Sciatic nerve (tissue), 2 donors: Measurements from ENCODE around the gene GOLGA2. TPM values are rescaled to one million over a fixed set of nuclear protein-coding genes. Genes with fewer than 3 reads are reported as not detected.

ENCODE experiments used
- ATAC-seq: fragments of 200-7000 bp; cut with Tn5 transposase; one replicate; pipeline ENCODE4 v1.9.1; 2020; ENCODE audit warnings: mild to moderate bottlenecking, moderate library complexity
- DNase-seq: peaks from one replicate; pipeline ENCODE4 v3.0.0-alpha.2; 2020; ENCODE audit warnings: low spot score
- intact Hi-C: fragments of 100-400 bp; cut with DNase I; formaldehyde crosslinking; loops from one replicate; pipeline ENCODE4 v1.14.2; 2022
- total RNA-seq: library from RNA; stranded (reverse); fragmentation: NEBNext Ultra II Directional; extraction: Animal tissue kit (Norgen Biotek cat#: 25700); gene quantifications from one replicate; pipeline ENCODE4 v1.2.1, GENCODE V29; 2021
- donor health status: DM: no; HTN: no; CAD: no.
- donor health status: DM: no; HTN: no; CAD: no.

GOLGA2 gene, protein sequence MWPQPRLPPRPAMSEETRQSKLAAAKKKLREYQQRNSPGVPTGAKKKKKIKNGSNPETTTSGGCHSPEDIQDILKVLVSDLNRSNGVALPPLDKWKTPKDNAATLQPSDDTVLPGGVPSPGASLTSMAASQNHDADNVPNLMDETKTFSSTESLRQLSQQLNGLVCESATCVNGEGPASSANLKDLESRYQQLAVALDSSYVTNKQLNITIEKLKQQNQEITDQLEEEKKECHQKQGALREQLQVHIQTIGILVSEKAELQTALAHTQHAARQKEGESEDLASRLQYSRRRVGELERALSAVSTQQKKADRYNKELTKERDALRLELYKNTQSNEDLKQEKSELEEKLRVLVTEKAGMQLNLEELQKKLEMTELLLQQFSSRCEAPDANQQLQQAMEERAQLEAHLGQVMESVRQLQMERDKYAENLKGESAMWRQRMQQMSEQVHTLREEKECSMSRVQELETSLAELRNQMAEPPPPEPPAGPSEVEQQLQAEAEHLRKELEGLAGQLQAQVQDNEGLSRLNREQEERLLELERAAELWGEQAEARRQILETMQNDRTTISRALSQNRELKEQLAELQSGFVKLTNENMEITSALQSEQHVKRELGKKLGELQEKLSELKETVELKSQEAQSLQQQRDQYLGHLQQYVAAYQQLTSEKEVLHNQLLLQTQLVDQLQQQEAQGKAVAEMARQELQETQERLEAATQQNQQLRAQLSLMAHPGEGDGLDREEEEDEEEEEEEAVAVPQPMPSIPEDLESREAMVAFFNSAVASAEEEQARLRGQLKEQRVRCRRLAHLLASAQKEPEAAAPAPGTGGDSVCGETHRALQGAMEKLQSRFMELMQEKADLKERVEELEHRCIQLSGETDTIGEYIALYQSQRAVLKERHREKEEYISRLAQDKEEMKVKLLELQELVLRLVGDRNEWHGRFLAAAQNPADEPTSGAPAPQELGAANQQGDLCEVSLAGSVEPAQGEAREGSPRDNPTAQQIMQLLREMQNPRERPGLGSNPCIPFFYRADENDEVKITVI
- total RNA-seq = 119 TPM

DNA sequence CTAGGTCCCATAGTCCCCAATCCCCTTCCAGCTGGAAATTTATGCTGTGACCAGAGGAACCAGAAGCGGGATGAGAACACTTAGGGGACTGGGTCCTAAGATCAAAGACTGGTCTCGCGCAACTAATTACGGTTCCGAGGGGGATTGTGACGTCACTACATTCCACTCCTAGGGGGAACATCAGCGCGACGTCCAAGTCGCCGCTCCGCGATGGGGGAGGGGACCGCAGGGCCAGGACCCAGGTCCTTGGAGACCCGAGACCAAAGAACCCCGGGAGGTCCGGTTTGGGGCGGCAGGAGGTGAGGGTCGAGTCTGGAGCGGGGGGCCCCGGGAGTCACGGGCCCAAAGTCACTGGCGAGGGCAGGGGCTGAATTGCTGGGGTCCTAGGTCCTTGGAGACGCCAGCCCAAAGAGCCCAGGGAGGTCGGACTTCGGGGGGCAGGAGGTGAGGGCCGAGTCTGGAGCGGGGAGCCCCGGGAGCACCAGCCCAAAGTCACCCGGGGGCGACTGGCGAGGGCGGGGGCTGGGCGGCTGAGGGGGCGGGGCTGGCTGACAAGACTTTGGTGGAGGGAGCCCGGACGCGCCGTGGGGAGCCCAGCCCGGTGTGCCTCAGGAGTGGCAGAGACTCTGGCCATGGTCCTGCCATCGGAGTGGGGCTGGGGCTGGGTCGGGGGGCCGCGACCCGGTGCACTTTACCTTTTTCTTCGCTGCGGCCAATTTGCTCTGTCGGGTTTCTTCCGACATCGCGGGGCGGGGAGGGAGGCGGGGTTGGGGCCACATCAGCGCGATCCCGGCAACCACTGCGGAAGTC, at the start of gene GOLGA2:
Gene GOLGA2, minus strand, starts transcription at position 810 of the 810 bp plus-strand sequence. Its CDS starts 31 bp downstream, at position 779.
- DNase-seq (peak; percentile 76), ATAC-seq (peak; percentile 72)
- intact Hi-C loops = no loop called here

DNA sequence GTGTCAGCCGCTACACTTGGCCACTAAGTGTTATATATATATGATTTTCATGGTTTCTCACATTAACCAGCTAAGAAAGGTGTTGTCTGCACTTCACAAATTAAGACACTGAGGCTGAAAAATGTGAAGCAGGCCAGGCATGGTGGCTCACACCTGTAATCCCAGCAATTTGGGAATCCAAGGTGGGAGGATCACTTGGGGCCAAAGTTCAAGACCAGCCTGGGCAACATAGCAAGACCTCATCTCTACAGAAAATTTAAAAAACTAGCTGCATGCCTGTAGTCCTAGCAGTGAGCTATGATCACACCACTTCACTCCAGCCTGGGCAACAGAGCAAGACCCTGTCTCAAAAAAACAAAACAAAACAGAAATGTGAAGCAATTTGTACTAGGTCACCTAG, 48.6 kb upstream of the GOLGA2 start:
- ATAC-seq = no peak
- no peak for DNase-seq
- intact Hi-C loops = no loop called here

DNA sequence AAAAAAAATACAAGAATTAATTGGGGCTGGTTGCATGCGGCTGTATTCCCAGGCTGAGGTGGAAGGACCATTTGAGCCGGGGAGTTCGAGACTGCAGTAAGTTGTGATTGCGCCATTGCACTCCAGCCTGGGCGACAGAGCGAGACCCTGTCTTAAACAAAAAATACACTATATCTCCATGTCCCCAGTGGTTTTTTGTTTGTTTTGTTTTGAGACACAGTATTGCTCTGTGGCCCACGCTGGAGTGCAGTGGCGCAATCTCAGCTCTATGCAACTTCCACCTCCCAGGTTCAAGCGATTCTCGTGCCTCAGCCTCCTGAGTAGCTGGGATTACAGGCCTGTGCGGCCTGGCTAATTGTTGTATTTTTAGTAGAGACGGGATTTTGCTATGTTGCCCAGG, 48.0 kb upstream of the GOLGA2 start:
- no peak for DNase-seq
- intact Hi-C loops = no loop called here
- ATAC-seq = no peak

DNA sequence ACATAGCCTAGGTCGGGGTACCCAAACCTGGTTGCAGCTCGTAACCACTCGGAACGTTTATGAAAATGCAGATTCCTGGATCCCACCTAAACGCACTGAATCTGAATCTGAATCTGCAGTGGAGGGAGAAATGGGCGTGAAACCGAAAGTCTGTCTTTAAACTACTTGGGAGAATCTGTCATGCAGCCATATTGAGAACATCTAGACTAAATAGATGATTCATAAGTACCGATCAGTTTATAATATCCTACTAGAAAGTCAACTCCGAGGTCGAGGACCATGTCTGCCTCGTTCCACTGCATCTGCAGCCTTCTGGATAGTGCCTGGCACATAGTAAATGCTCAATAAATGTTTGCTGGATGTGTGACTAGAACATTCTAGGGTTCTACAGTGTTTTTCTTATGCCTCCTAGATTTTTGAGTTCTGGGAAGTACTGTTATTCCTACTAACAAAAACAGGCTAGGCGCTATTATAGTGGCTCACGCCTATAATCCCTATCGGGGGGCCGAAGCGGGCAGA, 47.5 kb upstream of the GOLGA2 start:
- DNase-seq = no peak
- intact Hi-C loops = no loop called here
- no peak for ATAC-seq

DNA sequence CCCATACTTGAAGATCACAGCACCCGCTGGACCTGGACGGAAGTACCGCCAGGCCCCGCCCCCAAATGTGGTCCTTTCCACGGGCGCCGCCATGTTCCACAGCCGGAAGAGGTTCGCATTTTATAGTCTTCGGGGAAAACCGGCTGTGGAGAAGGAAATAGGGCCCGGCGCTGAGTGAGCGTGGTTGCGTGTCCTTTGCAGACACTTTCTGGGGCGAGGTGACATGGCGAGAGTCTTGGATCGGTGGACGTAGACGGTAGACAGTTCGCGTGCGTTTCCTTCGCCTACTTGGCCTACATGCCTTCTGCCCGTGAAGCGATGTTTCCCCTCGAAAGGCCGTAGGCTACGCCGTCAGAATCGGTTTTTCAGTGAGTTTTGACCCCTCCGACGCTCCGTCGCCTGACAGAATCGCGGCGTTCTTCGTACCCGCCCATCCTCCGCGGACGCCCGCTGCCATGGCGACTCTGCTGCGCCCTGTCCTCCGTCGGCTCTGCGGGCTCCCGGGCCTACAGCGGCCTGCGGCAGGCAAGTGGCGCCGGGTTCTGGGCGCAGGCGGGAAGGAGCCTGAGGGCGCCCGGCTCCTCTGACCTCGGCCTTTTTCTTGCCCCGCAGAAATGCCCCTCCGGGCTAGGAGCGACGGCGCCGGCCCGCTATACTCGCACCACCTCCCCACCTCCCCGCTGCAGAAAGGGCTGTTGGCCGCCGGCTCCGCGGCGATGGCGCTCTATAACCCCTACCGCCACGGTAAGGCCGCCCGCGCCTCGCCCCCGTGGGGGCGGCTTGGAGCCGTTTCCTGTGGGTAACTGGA, 46.8 kb upstream of the GOLGA2 start, which contains the start of the genes COQ4 and TRUB2:
Gene COQ4, plus strand, starts transcription at position 436 of the 808 bp plus-strand sequence. Its CDS starts 20 bp downstream, at position 456.
Gene TRUB2, minus strand, starts transcription at position 44 of the 808 bp plus-strand sequence. Its CDS starts 39 bp downstream, at position 5.
- intact Hi-C loops = no loop called here
- ATAC-seq = peak; percentile 99

DNA sequence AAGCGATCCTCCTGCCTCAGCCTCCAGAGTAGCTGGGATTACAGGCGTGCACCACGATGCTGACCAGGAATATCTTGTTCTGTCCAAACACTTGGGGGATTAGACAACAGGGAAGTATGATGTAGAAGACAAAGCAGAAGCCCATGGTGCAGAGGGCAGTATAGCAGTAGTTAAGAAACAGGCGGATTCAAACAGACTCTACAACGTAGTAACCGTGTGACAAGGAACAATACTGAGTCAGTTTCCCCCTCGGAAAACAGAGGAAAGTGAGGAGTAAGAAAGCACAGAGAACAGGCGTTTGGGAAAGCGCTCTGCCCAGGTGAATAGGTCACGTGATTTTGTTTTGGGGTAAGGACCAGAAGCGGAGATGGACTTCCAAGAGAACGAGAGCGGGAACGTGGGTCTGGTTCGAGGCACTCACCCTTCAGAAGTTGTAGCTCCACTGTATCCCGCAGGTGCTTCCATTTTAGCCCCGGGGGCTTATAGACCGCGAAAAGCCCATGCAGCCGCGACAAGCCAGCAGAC, 46.1 kb upstream of the GOLGA2 start:
- intact Hi-C loops = no loop called here
- ATAC-seq (no peak), DNase-seq (no peak)

More for the DNA sequence above, 46.8 kb upstream of the GOLGA2 start, which contains the start of the genes COQ4 and TRUB2:
- DNase-seq = peak; percentile 95

DNA sequence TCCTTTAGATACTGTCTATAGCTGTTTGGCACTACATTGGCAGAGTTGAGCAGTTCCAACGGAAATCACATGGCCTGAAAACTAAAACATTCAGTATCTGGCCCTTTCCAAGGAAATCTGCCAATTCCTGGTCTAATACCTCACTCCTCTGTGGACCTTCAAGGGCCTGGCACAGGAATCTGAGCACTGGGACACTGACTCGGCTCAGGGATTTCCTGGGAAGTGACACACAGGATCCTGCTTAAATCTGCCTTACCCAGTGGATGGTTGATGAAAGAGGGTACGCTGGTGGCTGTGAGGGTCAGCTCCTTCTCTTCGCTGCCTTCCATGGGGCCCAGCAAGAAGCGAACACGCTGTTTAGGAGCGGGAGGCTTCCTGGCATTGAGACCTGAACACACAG, 45.5 kb upstream of the GOLGA2 start:
- ATAC-seq (no peak), DNase-seq (no peak)
- intact Hi-C loops = no loop called here

DNA sequence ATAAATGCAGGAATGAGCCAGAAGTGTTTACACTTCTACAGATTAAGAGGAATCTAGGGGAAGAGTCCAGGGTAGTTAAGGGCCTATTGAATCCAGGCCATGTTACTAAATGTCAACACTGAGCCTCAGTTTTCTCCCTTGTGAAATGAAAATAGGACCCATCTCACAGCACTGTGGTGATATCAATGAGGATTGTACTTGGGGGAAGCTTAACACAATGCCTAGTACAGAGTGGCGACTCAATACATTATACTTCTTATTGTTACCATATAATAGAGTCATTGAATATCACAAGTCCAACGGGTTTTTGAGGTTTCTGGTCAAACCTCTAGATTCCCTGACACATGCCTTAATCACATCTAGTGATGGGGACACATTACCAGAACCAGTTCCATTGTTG, 41.8 kb upstream of the GOLGA2 start:
- no peak for ATAC-seq
- no peak for DNase-seq
- intact Hi-C loops = no loop called here

DNA sequence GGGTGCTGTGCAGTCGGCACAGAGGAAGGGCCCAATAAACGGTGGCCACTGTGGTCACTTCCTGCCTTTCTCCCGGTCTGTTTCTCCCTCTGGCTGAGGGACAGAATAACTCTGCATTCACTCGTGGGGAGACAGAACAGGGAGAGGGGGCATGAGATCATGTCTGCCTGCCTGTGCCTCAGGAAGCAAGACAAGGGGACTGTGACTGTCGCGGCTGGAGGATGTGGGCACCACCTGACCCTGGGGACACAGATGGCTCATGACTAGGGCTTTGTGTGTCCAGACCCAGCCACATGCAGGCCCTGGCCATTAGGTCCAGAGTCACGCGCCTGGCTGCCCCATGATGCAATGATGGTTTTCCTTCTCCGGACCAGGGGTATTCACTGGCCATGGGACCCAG, 40.6 kb upstream of the GOLGA2 start:
- intact Hi-C loops = no loop called here
- DNase-seq = no peak
- no peak for ATAC-seq

DNA sequence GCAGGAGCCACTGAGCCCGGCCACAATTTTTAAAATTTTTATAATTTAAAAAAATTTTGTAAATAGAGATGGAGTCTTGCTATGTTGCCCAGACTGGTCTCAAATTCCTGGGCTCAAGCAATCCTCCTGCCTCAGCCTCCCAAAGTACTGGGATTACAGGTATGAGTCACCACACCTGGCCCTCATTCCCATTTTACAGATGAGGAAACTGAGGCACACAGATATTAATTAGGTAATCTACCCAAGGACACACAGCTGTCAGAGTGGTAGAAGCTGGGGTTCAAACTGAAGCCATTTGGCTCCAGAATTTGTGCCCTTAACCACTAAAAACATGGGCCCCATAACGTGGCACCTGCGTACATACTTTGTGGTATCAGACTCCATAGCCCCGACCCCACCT, 38.9 kb upstream of the GOLGA2 start:
- DNase-seq (no peak), ATAC-seq (no peak)
- intact Hi-C loops = no loop called here

DNA sequence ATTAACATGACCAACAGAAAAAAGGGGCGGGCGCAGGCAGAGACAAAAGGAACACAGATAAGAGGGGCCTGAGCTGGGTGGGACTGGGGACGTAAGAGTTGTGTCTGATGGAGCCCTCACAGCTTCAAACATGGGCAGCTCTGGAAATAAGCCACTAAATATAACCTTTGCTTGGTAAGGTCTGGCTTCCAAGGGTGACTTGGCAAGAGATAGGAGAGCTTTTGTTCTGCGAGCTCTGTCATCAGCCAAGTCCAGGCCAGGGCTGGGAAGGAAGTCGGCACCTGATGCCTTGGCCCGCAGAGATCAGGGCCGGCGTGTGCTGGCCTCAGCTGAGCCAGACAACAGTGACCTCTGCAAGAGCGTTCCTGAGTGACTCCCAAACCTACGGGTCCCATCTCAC, 34.7 kb upstream of the GOLGA2 start:
- intact Hi-C loops = no loop called here
- ATAC-seq (no peak), DNase-seq (no peak)

DNA sequence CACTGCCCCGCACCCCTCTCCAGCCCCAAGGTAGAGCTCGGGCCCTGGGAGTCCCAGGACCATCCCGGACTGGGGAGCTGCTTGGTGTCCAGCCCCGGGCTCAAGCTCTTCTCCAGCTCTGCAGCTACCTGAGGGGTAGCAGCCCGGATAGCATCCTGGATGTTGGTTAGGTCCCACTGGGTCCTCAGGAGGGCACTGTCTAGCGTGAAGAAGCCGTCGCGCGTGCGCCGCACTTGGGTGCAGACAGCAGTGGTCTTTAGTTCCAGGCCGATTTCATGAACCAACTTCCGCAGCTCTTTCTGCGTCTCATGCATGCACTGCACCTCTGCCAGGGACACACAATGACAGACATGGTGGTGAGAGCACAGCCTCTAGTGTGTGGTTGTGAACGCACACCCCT, 33.7 kb upstream of the GOLGA2 start:
- ATAC-seq = no peak
- intact Hi-C loops = no loop called here
- DNase-seq = no peak

DNA sequence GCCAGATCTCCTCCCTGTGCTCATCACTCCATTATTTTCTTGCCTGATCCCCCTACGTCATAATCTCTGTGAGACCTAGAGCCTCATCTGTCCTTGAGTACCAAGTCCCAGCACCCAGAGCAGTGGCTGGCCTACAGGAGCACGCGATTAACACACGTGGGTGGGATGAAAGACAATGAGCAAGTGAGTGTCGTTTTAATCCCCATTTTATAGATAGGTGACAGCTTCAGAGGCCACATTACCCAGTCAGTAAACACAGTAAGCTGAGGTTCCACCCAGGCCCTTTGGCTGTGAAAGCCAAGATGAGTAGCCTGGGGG, 29.1 kb upstream of the GOLGA2 start:
- ATAC-seq (no peak), DNase-seq (no peak)
- intact Hi-C loops = no loop called here

DNA sequence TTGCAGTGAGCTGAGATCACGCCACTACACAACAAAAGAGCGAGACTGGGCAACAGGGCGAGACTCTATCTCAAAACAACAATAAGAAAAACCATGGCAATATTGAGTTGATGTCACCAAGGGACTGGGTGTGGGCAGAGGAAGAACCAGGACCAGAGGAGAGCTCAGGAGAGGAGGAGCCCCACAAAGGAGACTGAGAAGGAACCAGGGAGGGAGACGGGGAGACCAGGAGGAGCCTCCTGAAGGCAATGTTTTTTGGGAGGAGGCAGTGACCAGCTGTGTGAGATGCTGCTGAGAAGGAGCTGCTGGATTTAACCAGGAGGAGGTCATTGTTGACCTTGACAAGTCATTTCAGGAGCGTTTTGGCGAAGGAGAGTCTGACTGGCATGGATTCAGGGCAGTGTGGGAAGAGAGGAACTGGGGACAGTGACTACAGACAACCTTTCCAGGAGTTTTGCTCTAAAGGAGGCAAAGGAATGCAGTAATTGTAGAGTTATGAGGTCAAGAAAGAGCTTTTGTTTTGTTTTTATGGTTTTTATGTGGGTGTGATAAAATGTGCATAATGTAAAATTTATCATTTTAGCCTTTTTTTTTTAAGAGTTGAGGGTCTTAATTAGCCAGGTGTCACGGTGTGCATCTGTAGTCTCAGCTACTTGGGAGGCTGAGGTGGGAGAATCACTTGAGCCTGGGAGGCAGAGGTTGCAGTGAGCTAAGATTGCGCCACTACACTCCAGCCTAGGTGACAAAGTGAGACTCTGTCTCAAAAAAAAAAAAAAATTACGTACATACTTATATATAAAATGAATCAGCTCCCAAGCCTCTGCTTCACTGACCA, 28.5 kb upstream of the GOLGA2 start:
- intact Hi-C loops = no loop called here
- ATAC-seq (no peak), DNase-seq (no peak)

DNA sequence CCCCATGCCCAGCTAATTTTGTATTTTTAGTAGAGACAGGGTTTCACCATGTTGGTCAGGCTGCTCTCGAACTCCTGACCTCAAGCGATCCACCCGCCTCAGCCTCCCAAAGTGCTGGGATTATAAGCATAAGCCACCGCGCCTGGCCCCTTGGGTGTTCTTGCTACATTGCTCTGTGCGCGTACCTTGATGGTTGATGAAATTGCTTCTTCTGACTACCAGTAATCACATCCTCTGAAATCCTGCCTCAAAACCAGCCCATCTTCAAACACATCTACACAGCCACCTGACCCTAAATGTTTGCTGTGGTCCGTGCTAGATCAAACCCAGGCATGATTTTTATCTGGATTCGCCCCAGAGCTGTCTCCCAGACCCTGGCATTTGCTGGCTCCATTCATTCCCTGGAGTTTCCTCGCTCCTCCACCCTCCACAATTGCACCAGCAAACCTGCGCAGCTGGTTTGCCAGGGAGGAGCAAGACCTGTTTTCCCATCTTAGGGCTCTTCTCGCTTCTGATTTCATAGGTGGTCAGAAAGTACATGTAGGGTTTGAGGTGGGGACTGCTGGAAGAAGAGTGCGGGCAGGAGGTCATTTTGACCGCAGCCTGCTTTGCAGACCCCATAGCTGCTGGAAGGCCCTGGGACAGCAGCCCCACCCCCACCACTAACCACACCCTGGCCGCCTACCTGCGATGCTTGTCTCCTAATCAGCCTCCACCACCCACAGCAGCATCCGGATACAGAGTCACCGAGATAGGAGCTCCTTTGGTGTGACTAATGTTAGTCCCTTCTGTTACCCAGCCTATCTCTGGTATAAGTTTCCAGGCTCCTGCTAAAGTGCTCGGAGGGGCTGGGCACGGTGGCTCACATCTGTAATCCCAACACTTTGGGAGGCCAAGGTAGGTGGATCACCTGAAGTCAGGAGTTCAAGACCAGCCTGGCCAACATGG, 23.0 kb upstream of the GOLGA2 start:
- ATAC-seq (no peak), DNase-seq (no peak)
- intact Hi-C loops = no loop called here

DNA sequence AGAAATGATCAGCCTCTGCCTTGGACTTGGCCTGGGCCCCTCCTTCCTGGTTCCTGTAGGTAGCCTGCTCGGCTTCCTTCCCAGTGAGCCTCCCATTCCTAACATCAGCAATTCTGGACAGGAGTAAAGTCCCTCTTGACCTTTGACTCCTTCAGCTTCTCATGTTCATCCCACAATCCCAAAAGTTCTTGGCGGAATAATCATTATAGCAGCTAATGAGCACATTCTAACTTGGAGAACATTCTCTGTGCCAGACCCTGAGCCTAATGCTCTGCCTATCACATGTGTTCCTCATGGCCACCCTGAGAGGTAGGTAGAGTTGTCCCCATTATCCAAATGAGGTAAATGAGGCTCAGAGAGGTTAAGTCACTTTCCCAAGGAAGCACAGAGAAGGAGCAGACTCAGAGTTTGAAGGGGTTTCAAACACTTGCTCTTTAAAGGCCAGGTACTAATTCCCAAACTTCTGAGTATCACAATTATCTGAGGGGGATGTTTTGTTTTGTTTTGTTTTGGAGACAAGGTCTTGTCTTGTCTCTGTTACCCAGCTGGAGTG, 21.5 kb upstream of the GOLGA2 start:
- DNase-seq (no peak), ATAC-seq (no peak)
- intact Hi-C loops = no loop called here
